GM19099 (cell line): ENCODE data around the gene ECD.

Experiments used
- POLR2A ChIP-seq: IDR thresholded peaks from 3 replicates; pipeline ENCODE4 v1.6.1; 2011; ENCODE audit warnings: low read depth; ENCODE audit not compliant: insufficient read length; ENCODE audit errors: extremely low read depth

ECD gene

GRCh38 chr10:73086816-73087215 is 81.0 kb downstream of the ECD start:
- no peak for TF ChIP-seq POLR2A

GRCh38 chr10:73084209-73084608 is 83.6 kb downstream of the ECD start:
- TF ChIP-seq POLR2A = no peak
